Esophagus squamous epithelium (tissue), 5 donors: ENCODE data around the gene RYR3. TPM values are rescaled to one million over a fixed set of nuclear protein-coding genes. Genes with fewer than 3 reads are reported as not detected.

Experiments
- DNase-seq: peaks from one replicate; lab custom pipeline; 2025; lab: John Stamatoyannopoulos, UW
- H3K27ac ChIP-seq, 4 donors: fragments of 200-600 bp; sonication (generic); one replicate each; pipeline ENCODE4 v1.5.1; 2016 to 2019; ENCODE audit warnings: mild to moderate bottlenecking in 1 of 4
- H3K27me3 ChIP-seq, 4 donors: fragments of 200-600 bp; sonication (generic); 1 replicate in 3 of 4; 2 replicates in 1 of 4; pipeline versions ENCODE4 v1.5.1 to v1.6.0; 2017 to 2021; ENCODE audit warnings: antibody characterized with exemption in 1 of 4
- H3K36me3 ChIP-seq, 3 donors: fragments of 200-600 bp; sonication (generic); one replicate each; pipeline ENCODE4 v1.5.1; 2016 to 2019
- H3K4me1 ChIP-seq, 3 donors: fragments of 200-600 bp; sonication (generic); one replicate each; pipeline ENCODE4 v1.5.1; 2017 to 2019
- H3K4me3 ChIP-seq, 4 donors: fragments of 200-600 bp; sonication (generic); 1 replicate in 3 of 4; 2 replicates in 1 of 4; pipeline ENCODE4 v1.5.1; 2016 to 2019; ENCODE audit warnings: mild to moderate bottlenecking in 2 of 4, moderate library complexity in 1 of 4
- H3K9me3 ChIP-seq, 3 donors: fragments of 200-600 bp; sonication (generic); one replicate each; pipeline ENCODE4 v1.5.1; 2016 to 2019
- CTCF ChIP-seq, 6 experiments: fragments of 450-650 bp in 4 of 6; fragments of 200-600 bp in 2 of 6; sonication (generic) in 2 of 6; IDR thresholded peaks; one replicate each; pipeline ENCODE4 v1.5.1; 2016 to 2019; ENCODE audit warnings: antibody characterized with exemption in 6 of 6, mild to moderate bottlenecking in 4 of 6, moderate library complexity in 4 of 6
- POLR2A ChIP-seq, 4 donors: fragments of 450-650 bp; IDR thresholded peaks; one replicate each; pipeline ENCODE4 v1.6.1; 2017; ENCODE audit warnings: antibody characterized with exemption in 4 of 4, mild to moderate bottlenecking in 4 of 4, moderate library complexity in 3 of 4
- WGBS, 2 donors: methylation state at CpG; one replicate each; pipeline ENCODE4 v1.1.5; 2018; 5-methylcytosine and 5-hydroxymethylcytosine counted together
- intact Hi-C: fragments of 100-400 bp; cut with DNase I; formaldehyde crosslinking; loops from one replicate; pipeline ENCODE4 v1.15.0; 2022
- total RNA-seq, 4 donors: library from RNA; depleted of rRNA; stranded (reverse); fragments of >200 nt; gene quantifications; one replicate each; pipeline ENCODE4 v1.1.0, GENCODE V29; 2016
- donor health status: DM: yes; HTN: yes; CAD: no.

RYR3 gene
- total RNA-seq, 4 donors from 2014 or later: 0.15 to 4.2 (median 0.43) TPM

- Histone ChIP-seq H3K4me3 (no peak overlapping the region), H3K9me3 (no peaks in the 10 kb centered on the region)
- 71 to 73% methylated on average over 6 of the region's 6 CpGs for WGBS, 2 donors
These were observed 181.8 kb downstream of the RYR3 start for GRCh38 chr15:33492434-33493052.

GRCh38 chr15:33494306-33494705 lies 183.5 kb downstream of the RYR3 start:
- Histone ChIP-seq H3K27me3 (no peaks in the 10 kb centered on the region), H3K9me3 (no peaks in the 10 kb centered on the region), H3K36me3 (no peaks in the 10 kb centered on the region), H3K4me1 (peaks cover 0 to 7% (median 0%) of the 10 kb centered on the region in 3 donors), H3K27ac (no peak overlapping the region), H3K4me3 (no peak overlapping the region)
- no peak for TF ChIP-seq POLR2A (IDR thresholded peaks at IDR 0.05)
- TF ChIP-seq CTCF (IDR thresholded peaks at IDR 0.05): no peak
- DNase-seq: no peak
- intact Hi-C loops: no loop called here

More at GRCh38 chr15:33492434-33493052, 181.8 kb downstream of the RYR3 start:
- no peaks in the 10 kb centered on the region for H3K36me3 ChIP-seq
- H3K4me1 ChIP-seq: peaks cover 0 to 8% (median 0%) of the 10 kb centered on the region in 3 donors
- no peaks in the 10 kb centered on the region for H3K27me3 ChIP-seq
- no peak for DNase-seq
- TF ChIP-seq POLR2A (IDR thresholded peaks at IDR 0.05): no peak
- TF ChIP-seq CTCF (IDR thresholded peaks at IDR 0.05): no peak
- no peak overlapping the region for H3K27ac ChIP-seq
- intact Hi-C loops: no loop called here

- H3K27ac ChIP-seq: no peak overlapping the region
- intact Hi-C loops: no loop called here
- H3K27me3 ChIP-seq: no peaks in the 10 kb centered on the region
- H3K4me1 ChIP-seq: no peaks in the 10 kb centered on the region
- TF ChIP-seq CTCF (IDR thresholded peaks at IDR 0.05) (no peak), POLR2A (IDR thresholded peaks at IDR 0.05) (no peak)
- H3K36me3 ChIP-seq: no peaks in the 10 kb centered on the region
- no peak for DNase-seq
- H3K9me3 ChIP-seq: no peaks in the 10 kb centered on the region
- H3K4me3 ChIP-seq: no peak overlapping the region
- WGBS, 2 donors: 33 to 81% methylated on average over 2 to 3 of the region's 3 CpGs
These were observed 189.8 kb downstream of the RYR3 start for GRCh38 chr15:33500432-33501195.

DNA sequence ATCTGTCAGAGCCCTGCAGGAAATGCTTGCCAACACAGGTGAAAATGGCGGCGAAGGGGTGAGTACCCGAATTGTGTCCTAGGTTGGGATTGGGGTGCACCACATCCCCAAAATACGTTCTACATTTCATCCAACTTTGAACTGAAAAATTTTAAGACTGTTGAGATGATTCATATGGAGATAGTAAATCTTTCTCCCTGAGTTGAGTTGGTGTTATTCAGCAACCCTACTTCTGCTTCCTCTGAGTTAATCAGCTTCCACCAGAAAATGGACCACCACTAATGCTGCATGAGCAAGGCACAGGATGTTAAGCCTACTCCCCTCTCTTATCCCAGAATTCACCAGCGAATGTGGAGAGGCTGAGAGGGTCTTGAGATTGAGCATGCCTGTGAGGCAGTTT lies 192.9 kb downstream of the RYR3 start:
- Histone ChIP-seq H3K9me3 (no peaks in the 10 kb centered on the region), H3K36me3 (no peaks in the 10 kb centered on the region), H3K27me3 (no peaks in the 10 kb centered on the region), H3K4me3 (no peak overlapping the region), H3K27ac (no peak overlapping the region), H3K4me1 (no peaks in the 10 kb centered on the region)
- no peak for TF ChIP-seq POLR2A (IDR thresholded peaks at IDR 0.05)
- TF ChIP-seq CTCF (IDR thresholded peaks at IDR 0.05): no peak
- intact Hi-C loops: no loop called here
- 44 to 68% methylated on average over 4 to 5 of the region's 5 CpGs for WGBS, 2 donors
- DNase-seq: no peak

GRCh38 chr15:33506781-33507296 lies 196.1 kb downstream of the RYR3 start:
- Histone ChIP-seq H3K4me1 (no peaks in the 10 kb centered on the region), H3K27ac (no peak overlapping the region), H3K27me3 (no peaks in the 10 kb centered on the region), H3K36me3 (no peaks in the 10 kb centered on the region), H3K4me3 (no peak overlapping the region), H3K9me3 (no peaks in the 10 kb centered on the region)
- DNase-seq: no peak
- no peak for TF ChIP-seq CTCF (IDR thresholded peaks at IDR 0.05)
- TF ChIP-seq POLR2A (IDR thresholded peaks at IDR 0.05): no peak
- intact Hi-C loops: no loop called here
- 44 to 45% methylated on average over 1 of the region's 1 CpG for WGBS, 2 donors
